Umbilical cord (tissue), 2 donors: ENCODE data around the gene GRM1. TPM values are rescaled to one million over a fixed set of nuclear protein-coding genes. Genes with fewer than 3 reads are reported as not detected.

Experiments used
- DNase-seq: peaks from one replicate; pipeline ENCODE4 v3.0.0-alpha.2; 2015; ENCODE audit warnings: low spot score
- total RNA-seq: library from RNA; depleted of rRNA; stranded (reverse); fragments of >200 nt; gene quantifications from one replicate; pipeline ENCODE4 v1.2.3, GENCODE V29; 2014; ENCODE audit warnings: low replicate concordance; ENCODE audit not compliant: insufficient read depth

GRM1 gene
- total RNA-seq, 1 donor from 2014 or later, result 1.9 TPM

DNA sequence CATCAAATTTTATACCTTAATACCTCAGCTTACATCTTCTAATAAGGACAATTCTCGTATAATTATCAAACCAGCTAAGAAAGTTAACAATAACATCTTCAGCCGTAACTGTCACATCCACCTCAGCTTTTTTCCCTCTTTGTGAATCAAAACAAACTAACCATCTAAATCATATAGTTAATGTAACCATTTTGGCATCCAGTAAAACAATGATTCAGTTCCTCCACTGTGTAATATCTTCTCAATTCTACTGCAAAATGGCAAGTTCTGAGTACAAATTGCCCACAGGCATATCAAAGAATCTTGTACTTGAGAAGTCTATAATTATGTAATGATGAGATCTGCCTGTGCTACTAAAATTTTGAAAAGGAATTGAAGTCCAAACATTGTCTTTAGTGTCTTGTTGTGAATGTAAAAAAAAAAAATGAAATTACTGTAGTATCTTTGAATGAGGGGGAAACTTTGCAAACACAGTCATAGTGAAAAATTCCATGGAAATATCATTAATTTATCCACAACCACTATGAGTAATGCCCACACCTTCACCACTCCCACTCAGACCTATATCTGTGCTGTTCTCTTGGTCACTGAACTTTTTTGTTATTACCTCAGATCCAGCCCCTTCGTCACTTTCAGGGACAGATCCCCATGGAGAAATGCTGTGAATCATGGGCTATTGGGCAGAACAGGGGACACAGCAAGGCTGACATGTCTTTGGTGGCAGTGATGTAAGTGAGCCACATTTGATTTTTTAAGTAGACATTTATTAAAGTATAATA lies 336.1 kb downstream of the GRM1 start:
- no peak for DNase-seq

DNA sequence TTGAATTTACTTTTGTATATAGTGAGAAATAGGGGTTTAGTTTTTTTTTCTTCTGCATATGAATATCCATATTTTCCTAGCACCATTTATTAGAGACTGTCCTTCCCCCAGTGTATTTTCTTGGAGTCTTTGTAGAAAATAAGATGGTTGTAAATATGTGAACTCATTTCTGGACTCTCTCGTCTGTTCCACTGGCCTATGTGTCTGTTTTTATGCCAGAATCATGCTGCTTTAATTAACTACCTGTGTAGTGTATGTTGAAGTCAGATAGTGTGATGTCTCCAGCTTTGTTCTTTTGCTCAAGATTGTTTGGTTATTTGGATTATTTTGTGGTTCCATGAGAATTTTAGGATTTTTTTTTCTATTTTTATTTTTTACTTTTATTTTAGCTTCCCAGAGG lies 338.2 kb downstream of the GRM1 start:
- no peak for DNase-seq

DNA sequence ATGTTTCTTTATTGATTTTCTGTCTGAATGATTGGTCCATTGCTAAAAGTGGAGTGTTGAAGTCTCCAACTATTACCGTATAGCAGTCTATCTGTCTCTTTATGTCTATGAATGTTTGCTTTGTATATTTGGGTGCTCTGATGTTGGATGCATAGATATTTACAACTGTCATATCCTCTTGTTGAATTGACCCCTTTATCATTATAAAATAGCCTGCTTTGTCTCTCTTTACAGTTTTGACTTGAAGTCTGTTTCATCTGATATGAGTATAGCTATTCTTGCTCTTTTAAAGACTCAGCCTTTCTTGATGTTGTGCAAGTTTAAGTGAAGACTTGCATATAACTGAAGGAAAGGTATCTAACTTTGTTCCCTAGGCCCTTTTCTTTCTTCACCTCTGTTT lies 341.0 kb downstream of the GRM1 start:
- no peak for DNase-seq

DNA sequence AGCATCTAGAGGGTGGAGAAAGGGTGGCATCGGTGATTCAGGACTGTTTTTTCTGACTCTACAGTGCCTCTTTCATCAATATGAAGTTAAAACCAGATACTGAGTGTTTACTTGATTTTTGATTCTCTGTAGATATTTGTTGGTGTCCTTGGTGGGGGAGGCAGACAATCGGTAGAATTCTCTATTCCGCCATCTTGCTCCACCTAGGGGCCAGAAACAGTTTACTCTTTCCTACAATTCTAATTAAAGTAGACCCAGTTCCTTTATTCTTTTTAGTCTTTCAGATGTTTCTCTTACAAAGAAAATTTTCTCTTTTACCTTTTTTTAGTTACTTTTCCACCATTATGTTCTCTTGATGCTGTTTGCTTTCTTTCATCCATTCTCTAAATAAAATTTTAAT lies 352.6 kb downstream of the GRM1 start:
- DNase-seq, result no peak

DNA sequence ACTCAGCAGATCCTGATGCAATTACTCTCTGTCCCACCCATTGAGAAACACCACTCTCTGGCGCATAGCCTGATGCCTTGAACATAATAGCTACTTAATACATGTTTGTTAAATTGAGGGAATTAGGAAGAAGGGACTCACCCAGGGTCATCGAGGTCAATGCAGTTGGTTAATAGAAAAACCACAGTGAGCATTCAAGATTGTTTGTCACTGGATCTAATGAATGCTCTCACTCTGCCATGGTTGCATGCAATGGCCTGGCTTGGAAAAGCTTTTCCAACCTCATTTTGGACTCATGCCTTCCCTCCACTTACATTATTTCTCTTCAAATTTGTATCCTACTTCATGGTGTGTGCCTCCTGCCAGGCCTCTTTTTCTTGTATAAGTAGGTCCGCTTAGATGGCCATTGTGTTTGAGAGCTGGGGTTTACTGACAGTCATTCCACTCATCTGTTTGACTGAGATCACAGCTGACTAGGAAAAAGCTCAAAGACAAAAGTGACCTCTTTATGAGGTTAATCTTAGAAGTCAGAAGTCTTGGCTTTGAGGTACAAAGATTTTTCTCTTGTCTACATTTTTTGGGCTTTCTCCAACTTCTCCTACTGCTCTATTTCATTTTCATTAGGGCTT lies 360.0 kb downstream of the GRM1 start:
- DNase-seq, result peak; percentile 2

DNA sequence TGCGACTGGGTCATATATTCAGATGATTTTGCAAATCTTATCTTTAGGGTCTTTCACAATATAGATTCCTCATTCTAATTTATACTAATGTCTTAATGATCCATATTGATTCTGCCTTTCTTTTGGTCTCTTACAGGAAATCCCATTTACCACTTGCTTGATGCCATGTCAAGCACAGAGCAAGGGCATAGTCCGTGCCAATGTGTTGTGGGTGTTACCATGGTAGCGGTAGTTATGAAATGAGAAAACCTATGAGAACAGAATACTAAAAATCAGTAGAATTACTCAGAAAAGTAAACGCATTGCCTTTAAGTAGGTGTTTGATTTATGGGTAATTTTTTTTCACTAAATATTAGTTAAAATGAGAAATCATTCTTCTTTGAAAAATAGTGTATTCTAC lies 360.9 kb downstream of the GRM1 start:
- no peak for DNase-seq

DNA sequence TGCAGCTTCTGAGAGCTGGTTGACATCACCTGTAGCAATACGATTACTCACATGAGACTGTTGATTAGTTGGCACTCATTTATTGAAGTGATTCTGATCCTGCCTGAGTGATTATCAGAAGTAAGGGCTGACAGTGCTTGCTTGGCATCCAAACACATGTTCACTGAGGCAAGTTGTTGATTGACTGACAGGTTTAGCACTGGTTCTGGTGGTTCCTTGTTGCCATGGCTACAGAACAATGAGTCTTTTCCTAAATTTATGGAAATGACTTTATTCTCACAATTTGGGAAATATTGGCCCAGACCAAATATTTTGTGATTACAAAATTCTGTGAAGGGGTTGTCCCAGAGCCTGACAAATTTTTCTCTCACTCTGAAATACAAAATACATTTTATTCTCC lies 368.8 kb downstream of the GRM1 start:
- no peak for DNase-seq

DNA sequence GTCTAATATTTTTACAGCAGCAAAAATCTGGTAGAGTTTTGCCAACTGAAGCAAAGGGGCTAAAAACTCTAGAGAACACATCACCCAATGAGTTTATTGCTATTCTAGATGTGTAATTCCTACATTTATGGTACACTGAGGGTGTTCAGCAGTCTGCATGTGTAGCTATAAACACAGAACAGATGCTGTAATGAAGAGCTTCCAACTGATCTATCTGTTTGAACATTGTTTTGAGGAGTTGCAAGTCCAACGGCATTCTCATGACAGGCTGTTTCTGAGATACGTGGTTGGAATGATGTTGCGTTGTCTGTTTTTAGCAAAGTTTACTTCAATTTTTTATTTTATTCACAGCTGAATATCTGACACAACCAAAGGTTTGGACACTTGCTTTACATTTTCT lies 373.6 kb downstream of the GRM1 start:
- DNase-seq, result no peak

DNA sequence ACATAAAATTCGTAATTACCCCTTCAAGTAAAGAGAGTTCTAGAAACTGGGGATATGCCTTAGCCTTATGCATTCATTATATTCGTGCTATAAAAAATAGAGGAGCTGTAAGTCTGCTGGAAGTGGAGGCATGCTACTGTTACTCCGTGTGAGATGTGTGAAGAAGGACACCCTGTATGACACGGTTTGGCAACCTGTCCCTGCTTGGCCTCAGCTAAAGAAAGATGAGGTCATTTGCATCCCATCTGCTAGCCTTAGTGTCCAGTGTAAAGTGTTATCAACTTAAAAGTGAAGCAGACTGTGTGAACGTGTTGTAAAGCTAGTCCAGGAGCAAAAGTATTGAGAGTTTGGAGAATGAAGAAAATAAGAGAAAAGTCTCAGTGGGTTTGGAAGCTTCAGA lies 379.7 kb downstream of the GRM1 start:
- no peak for DNase-seq

DNA sequence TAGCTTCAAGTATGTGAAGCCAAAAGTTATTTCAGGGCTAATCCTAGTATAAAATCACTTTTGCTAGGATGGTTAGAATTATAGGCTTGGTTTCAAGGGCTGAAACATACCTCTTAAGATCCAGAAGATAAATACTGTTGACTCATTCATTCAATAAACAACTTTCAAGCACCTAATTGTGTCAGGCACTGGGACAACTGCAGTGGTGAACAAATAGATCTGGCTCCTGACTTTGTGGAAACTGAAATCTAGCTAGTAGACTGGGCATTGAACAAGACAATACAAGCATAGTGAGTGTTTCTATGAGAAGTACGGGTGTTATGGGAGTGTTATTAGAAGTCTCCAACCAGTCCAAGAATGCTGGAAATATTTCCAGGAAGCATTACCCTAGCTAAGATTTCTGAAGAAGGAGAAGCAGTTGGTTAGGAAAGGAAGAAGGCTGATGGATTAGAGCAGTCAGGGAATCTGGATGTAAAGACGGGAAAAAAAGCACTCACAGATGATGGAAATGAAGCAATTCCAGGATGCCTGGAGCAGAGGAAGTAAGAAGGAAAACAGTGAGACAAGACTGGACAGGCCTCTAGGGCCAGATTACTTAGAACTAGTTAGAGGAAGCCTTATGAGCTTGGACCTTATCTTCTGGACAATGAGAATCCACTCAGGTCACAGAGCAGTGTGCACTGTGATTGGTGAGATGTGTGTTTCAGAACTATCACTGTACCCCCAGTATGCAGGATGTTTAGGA lies 382.2 kb downstream of the GRM1 start:
- no peak for DNase-seq

DNA sequence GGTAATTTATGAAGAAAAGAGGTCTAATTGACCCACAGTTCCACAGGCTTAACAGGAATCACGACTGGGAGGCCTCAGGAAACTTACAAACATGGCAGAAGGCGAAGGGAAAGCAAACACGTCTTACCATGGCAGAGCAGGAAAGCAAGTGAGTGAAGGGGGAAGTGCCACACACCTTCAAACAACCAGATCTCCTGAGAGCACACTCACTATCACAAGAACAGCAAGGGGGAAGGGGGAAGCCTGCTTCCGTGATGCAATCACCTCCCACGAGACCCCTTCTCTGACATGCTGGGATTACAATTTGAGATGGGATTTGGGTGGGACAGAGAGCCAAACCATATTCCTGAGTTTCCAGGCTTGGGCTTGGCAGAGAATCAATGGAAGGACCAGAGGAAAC lies 390.7 kb downstream of the GRM1 start:
- DNase-seq, result no peak

DNA sequence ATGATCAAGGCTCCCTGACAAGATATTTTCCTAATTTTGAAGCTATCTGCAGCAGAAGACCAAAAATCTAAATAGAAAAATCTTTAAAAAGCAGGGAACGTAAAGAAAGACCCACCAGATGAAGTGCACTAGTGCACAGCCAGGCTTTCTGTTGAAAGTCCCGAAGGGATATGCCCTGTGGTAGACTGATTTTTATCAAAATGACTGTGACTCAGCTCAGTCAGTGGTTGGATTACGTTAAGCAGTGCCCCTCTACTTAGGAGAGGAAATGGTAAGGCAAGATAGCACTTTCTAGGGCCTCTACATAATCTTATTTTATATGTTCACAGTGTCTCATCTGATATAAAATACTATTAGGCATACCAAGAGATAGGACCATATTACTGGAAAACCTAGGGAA lies 391.4 kb downstream of the GRM1 start:
- DNase-seq, result no peak

DNA sequence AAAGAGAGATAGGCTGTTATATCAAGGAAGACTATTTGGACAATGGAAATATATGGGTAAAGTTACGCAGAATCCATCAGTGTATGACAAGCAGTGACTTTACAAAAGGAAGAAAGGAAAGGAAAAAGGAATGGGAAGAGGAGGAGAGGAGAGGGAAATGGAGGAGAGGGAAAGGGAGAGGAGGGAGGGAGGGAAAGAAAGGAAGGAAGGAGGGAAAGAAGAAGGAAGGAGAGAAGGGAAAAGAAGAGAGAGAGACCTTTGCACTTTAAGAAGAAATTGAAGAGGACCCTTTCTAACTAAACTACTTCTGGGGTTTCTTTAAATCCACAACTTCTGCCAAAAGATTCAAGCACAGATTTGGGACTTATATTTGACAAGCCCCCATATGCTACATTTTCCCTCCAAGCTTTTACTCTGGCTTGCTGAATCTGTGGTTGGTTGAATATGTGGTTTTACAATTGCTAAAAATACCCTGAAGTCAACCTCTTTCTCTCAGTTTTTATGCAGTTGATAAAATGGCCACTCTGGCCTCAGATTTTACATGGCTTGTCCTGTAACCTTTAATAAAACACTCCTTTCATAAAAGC lies 394.0 kb downstream of the GRM1 start:
- DNase-seq, result no peak

DNA sequence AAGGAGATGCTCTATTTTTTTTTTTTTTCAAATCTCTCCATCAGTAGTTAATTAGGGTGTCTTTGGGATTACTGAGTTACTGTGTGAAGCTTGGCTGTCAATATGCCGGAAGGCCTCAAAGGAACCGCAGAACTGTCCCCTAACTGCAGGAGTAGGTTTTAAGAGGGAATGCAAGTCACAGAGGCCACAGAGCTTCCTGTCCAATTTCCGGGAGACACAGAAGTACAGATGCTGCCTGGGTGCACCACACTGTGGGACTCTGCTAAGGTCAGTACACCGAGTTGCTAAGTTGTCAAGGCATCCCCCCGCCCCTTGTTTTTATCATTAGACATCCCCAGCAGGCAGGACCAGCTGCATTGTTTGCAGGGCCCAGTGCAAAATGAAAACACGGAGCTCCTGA lies 394.6 kb downstream of the GRM1 start:
- no peak for DNase-seq

DNA sequence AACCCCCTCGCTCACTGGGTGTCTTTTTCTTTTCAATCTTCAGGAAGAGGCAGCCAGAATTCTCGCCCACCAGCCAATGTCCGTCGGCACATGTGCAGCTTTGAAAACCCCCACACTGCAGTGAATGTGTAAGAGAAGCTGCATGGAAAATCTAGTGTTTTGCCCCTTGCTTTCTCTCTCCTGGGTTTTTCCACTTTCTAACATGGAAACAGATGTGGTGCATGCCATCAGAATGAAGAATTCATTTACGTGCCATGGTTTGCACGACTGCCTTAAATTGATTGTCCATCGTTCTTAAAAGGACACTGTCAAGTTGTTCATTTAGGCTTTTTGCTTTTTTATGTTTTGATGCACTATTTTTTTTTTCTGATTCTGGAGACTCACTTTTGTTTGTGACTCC lies 397.7 kb downstream of the GRM1 start:
- DNase-seq, result no peak

DNA sequence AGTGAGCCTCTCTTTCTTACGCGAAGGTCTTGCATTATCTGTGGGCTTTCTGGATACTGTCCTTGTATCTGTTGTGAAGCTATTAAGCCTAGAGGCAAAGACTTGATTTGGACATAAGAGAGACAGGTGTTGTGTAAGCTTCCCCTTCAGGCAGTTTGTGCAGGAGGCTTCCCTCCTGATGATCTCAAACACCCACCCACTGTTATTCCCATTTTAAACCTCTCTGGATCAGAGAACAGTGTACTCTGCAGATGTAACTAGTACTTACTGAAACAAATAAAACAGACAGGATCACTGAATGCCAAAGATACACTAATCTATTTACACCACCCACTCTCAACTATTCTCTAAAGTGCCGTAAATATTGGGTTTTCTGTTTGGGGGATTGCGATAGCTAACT lies 401.0 kb downstream of the GRM1 start:
- no peak for DNase-seq

DNA sequence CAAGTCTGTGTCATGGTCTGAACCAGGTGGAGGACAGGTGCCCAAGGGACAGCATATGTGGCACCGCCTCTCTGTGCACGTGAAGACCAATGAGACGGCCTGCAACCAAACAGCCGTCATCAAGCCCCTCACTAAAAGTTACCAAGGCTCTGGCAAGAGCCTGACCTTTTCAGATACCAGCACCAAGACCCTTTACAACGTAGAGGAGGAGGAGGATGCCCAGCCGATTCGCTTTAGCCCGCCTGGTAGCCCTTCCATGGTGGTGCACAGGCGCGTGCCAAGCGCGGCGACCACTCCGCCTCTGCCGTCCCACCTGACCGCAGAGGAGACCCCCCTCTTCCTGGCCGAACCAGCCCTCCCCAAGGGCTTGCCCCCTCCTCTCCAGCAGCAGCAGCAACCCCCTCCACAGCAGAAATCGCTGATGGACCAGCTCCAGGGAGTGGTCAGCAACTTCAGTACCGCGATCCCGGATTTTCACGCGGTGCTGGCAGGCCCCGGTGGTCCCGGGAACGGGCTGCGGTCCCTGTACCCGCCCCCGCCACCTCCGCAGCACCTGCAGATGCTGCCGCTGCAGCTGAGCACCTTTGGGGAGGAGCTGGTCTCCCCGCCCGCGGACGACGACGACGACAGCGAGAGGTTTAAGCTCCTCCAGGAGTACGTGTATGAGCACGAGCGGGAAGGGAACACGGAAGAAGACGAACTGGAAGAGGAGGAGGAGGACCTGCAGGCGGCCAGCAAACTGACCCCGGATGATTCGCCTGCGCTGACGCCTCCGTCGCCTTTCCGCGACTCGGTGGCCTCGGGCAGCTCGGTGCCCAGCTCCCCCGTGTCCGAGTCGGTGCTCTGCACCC lies 405.2 kb downstream of the GRM1 start:
- DNase-seq, result peak; percentile 41

DNA sequence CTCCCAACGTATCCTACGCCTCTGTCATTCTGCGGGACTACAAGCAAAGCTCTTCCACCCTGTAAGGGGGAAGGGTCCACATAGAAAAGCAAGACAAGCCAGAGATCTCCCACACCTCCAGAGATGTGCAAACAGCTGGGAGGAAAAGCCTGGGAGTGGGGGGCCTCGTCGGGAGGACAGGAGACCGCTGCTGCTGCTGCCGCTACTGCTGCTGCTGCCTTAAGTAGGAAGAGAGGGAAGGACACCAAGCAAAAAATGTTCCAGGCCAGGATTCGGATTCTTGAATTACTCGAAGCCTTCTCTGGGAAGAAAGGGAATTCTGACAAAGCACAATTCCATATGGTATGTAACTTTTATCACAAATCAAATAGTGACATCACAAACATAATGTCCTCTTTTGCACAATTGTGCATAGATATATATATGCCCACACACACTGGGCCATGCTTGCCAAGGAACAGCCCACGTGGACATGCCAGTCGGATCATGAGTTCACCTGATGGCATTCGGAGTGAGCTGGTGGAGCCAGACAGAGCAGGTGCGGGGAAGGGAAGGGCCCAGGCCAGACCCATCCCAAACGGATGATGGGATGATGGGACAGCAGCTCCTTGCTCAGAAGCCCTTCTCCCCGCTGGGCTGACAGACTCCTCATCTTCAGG lies 406.0 kb downstream of the GRM1 start:
- DNase-seq, result no peak

DNA sequence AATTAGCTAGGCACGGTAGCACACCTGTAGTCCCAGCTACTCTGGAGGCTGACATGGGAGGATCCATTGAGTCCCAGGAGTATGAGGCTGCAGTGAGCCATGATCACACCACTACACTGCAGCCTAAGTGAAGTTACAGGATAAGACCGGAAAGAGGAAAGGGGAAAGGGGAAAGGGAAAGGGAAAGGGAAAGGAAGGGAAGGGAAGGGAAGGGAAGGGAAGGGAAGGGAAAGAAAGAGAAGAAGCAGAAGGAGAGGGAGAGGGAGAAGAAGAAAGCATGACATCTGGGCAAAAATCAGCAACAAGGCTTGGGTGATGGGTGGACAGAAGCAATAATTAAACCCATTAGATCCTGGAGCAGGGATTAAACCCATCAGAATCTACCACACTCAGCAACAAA lies 413.0 kb downstream of the GRM1 start:
- no peak for DNase-seq

DNA sequence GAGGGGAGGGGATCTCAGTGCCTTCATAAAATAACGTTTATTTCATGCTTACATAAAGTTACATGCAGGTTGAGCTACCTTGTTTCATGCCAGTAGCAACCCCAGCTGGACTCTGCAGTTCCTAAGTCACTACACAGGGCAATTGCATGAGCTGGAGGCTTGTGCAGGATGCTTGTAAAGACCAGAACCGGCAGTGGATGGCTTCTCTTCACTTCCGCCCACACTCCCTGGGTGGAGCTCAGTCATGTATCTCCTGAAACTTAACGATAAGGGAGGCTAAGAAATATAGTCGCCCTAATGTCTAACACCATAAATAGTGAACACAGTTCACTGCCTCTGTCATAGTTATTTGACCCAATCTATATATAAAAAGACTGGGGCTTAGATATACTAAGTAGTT lies 415.3 kb downstream of the GRM1 start:
- no peak for DNase-seq

DNA sequence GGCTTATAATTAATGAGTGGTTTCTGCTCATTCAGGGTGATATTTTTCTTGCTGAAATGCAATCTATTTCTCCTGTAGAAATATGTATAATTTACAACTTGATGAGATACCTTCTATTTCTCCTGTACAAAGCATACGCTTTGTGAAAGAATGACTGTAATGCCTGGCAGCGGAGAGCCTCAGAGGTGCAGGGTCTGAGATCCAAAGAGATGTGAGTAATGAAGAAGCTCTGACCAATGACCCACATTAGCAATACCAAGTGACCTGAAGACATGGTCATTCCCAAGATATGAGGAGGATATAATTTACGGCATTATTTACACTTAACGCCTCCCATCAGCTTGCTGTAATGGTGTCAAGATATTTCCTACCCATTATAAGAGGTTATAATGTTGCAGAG lies 416.4 kb downstream of the GRM1 start:
- DNase-seq, result no peak
